Head of caudate nucleus (tissue), 42 donors: ENCODE results near the gene RABL6.
"Not testable (repeated sequence)": the region's sequence is repeated elsewhere in the genome, so short reads cannot be mapped to it uniquely, and the experiment has no call there.

Experiments
- DNase-seq, 42 donors: peaks; one replicate each; pipeline versions ENCODE4 v3.0.0 to v3.0.0-alpha.2; 2020 to 2021; ENCODE audit warnings: mixed read lengths in 7 of 42
- intact Hi-C: fragments of 100-400 bp; cut with DNase I; formaldehyde crosslinking; loops from one replicate; pipeline ENCODE4 v1.15.0; 2022

Gene RABL6

GRCh38 chr9:136807281-136808074, at the start of gene RABL6:
RABL6 (plus strand) TSS chr9:136807948; CDS start chr9:136808197, 249 bp downstream.
- DNase-seq = peak; percentile 16 to 89 (median 76)
- intact Hi-C loops = loop anchor here (5.0 kb wide), 1 partner anchor 40 kb away; the partner anchor contains the start of gene PHPT1

- no peak for DNase-seq
Observed at GRCh38 chr9:136759001-136759400, 48.7 kb upstream of the RABL6 start.

GRCh38 chr9:136759436-136760325, 48.1 kb upstream of the RABL6 start:
- intact Hi-C loops = no loop called here
- peak in 1 of 42 donors; percentile 11 for DNase-seq

More at GRCh38 chr9:136759001-136759400, 48.7 kb upstream of the RABL6 start:
- intact Hi-C loops = no loop called here

GRCh38 chr9:136760424-136760823, 47.3 kb upstream of the RABL6 start:
- intact Hi-C loops = no loop called here
- DNase-seq = no peak

- intact Hi-C loops = not testable (repeated sequence)
- peak in 41 of 42 donors; percentile 35 to 80 (median 53) for DNase-seq
Observed at GRCh38 chr9:136760834-136761544, 46.8 kb upstream of the RABL6 start.

GRCh38 chr9:136761545-136761981, 46.2 kb upstream of the RABL6 start:
- intact Hi-C loops = no loop called here
- no peak for DNase-seq

GRCh38 chr9:136762221-136762691, 45.5 kb upstream of the RABL6 start:
- intact Hi-C loops = no loop called here
- DNase-seq = no peak

- peak in 1 of 42 donors; percentile 20 for DNase-seq
- intact Hi-C loops = no loop called here
Observed at GRCh38 chr9:136762915-136763648, 44.7 kb upstream of the RABL6 start.

- DNase-seq = no peak
- intact Hi-C loops = no loop called here
Observed at GRCh38 chr9:136763649-136764035, 44.1 kb upstream of the RABL6 start.

GRCh38 chr9:136764301-136764891, 43.4 kb upstream of the RABL6 start, which contains the start of gene LCN15:
LCN15 (minus strand) TSS chr9:136764518; CDS start chr9:136764488, 30 bp downstream.
- intact Hi-C loops = no loop called here
- DNase-seq = no peak

GRCh38 chr9:136765041-136765440, 42.7 kb upstream of the RABL6 start:
- intact Hi-C loops = no loop called here
- DNase-seq = no peak

GRCh38 chr9:136765745-136766409, 41.9 kb upstream of the RABL6 start:
- DNase-seq, intact Hi-C loops: not testable (repeated sequence)

GRCh38 chr9:136766410-136767120, 41.2 kb upstream of the RABL6 start:
- peak in 41 of 42 donors; percentile 31 to 76 (median 57) for DNase-seq
- intact Hi-C loops = not testable (repeated sequence)

GRCh38 chr9:136769710-136770191, 38.0 kb upstream of the RABL6 start:
- peak in 32 of 42 donors; percentile 29 to 82 (median 50) for DNase-seq

GRCh38 chr9:136771907-136772415, 35.8 kb upstream of the RABL6 start:
- DNase-seq = no peak
- intact Hi-C loops = no loop called here

More at GRCh38 chr9:136769710-136770191, 38.0 kb upstream of the RABL6 start:
- intact Hi-C loops = no loop called here

- intact Hi-C loops = no loop called here
- DNase-seq = peak in 33 of 42 donors; percentile 22 to 69 (median 45)
Observed at GRCh38 chr9:136773386-136774044, 34.2 kb upstream of the RABL6 start.
